Mammary epithelial cell (primary cell): ENCODE data around the gene DDX47.

ENCODE experiments used
- CTCF ChIP-seq, 2 donors: IDR thresholded peaks in 1 of 2; conservative IDR thresholded peaks in 1 of 2; 2 replicates each; pipeline ENCODE4 v1.5.1; 2011 to 2012; ENCODE audit warnings: inconsistent platforms in 2 of 2, low read length in 2 of 2, mild to moderate bottlenecking in 2 of 2, control low read depth in 1 of 2, low read depth in 1 of 2; ENCODE audit not compliant: insufficient read depth in 1 of 2; ENCODE audit errors: extremely low read depth in 1 of 2
- EZH2 ChIP-seq: IDR thresholded peaks from 2 replicates; pipeline ENCODE4 v1.6.1; 2012; ENCODE audit warnings: low read length, inconsistent platforms, borderline replicate concordance

GRCh38 chr12:12871587-12872138, 58.5 kb downstream of the DDX47 start:
- TF ChIP-seq EZH2, result no peak
- no peak for TF ChIP-seq CTCF (conservative IDR thresholded peaks at IDR 0.05 in 1 of 2, IDR thresholded peaks at IDR 0.05 in 1 of 2; ENCODE audit: extremely low read depth in 1 of 2, insufficient read depth in 1 of 2, low read depth in 1 of 2, low read length in 2 of 2)
